SK-N-SH treated with all-trans-retinoic acid at 6 μM for 48 hours (cell line): Measurements from ENCODE around the gene SERPINB1.
A peak's percentile ranks its signal among the peaks of the same experiment; 100 is the strongest.

ENCODE experiments used
- ATAC-seq: fragments of 200-7000 bp; cut with Tn5 transposase; 3 replicates; pipeline ENCODE4 v1.9.1; 2020; ENCODE audit warnings: mild to moderate bottlenecking, moderate library complexity
- ARNTL ChIP-seq: fragments of 450-650 bp; formaldehyde crosslinking; IDR thresholded peaks from 2 replicates; pipeline ENCODE4 v1.5.0; 2020; ENCODE audit warnings: low read depth, mild to moderate bottlenecking, moderate library complexity, borderline replicate concordance
- BACH2 ChIP-seq: fragments of 250-450 bp; sonication (Bioruptor Pico); IDR thresholded peaks from 2 replicates; pipeline ENCODE4 v1.9.0; 2021; ENCODE audit warnings: mild to moderate bottlenecking, borderline replicate concordance
- CREB5 ChIP-seq: fragments of 250-450 bp; sonication (Bioruptor Pico); IDR thresholded peaks from 2 replicates; pipeline ENCODE4 v1.5.1; 2020; ENCODE audit warnings: low read depth, mild to moderate bottlenecking, moderate library complexity
- CSDC2 ChIP-seq: fragments of 250-450 bp; sonication (Bioruptor Pico); IDR thresholded peaks from 2 replicates; pipeline ENCODE4 v1.5.0; 2020; ENCODE audit warnings: mild to moderate bottlenecking, moderate library complexity
- CSRNP3 ChIP-seq: fragments of 250-450 bp; sonication (Bioruptor Pico); IDR thresholded peaks from 2 replicates; pipeline ENCODE4 v1.5.1; 2021; ENCODE audit warnings: mild to moderate bottlenecking, moderate library complexity
- ESRRG ChIP-seq: fragments of 250-450 bp; sonication (Bioruptor Pico); IDR thresholded peaks from 2 replicates; pipeline ENCODE4 v1.6.1; 2021; ENCODE audit warnings: mild to moderate bottlenecking
- ISL1 ChIP-seq: fragments of 250-450 bp; sonication (Bioruptor Pico); IDR thresholded peaks from 2 replicates; pipeline ENCODE4 v2.1.2; 2022; ENCODE audit warnings: mild to moderate bottlenecking, moderate library complexity
- OSR1 ChIP-seq: fragments of 250-450 bp; sonication (Bioruptor Pico); IDR thresholded peaks from 2 replicates; pipeline ENCODE4 v1.8.0; 2022; ENCODE audit warnings: moderate library complexity, mild to moderate bottlenecking, inconsistent platforms
- PATZ1 ChIP-seq: fragments of 250-450 bp; sonication (Bioruptor Pico); IDR thresholded peaks from 2 replicates; pipeline ENCODE4 v1.8.0; 2020; ENCODE audit warnings: mild to moderate bottlenecking, moderate library complexity, borderline replicate concordance
- POU6F1 ChIP-seq: fragments of 250-450 bp; sonication (Bioruptor Pico); IDR thresholded peaks from 2 replicates; pipeline ENCODE4 v1.8.0; 2021; ENCODE audit warnings: low read depth, mild to moderate bottlenecking, moderate library complexity, borderline replicate concordance
- PPARA ChIP-seq: fragments of 250-450 bp; sonication (Bioruptor Pico); IDR thresholded peaks from 2 replicates; pipeline ENCODE4 v1.5.0; 2020; ENCODE audit warnings: mild to moderate bottlenecking, borderline replicate concordance
- RARB ChIP-seq: fragments of 250-450 bp; sonication (Bioruptor Pico); IDR thresholded peaks from 2 replicates; pipeline ENCODE4 v1.8.0; 2021; ENCODE audit warnings: mild to moderate bottlenecking, moderate library complexity
- SNAI2 ChIP-seq: fragments of 250-450 bp; sonication (Bioruptor Pico); IDR thresholded peaks from 2 replicates; pipeline ENCODE4 v1.5.0; 2020; ENCODE audit warnings: mild to moderate bottlenecking, moderate library complexity
- TCF4 ChIP-seq: fragments of 250-450 bp; sonication (Bioruptor Pico); IDR thresholded peaks from 2 replicates; pipeline ENCODE4 v1.8.0; 2021; ENCODE audit warnings: mild to moderate bottlenecking, moderate library complexity, borderline replicate concordance
- TOX ChIP-seq: fragments of 250-450 bp; sonication (Bioruptor Pico); IDR thresholded peaks from 2 replicates; pipeline ENCODE4 v1.8.0; 2021; ENCODE audit warnings: mild to moderate bottlenecking, moderate library complexity, borderline replicate concordance
- TSHZ2 ChIP-seq: fragments of 250-450 bp; sonication (Bioruptor Pico); IDR thresholded peaks from 2 replicates; pipeline ENCODE4 v1.5.0; 2020; ENCODE audit warnings: mild to moderate bottlenecking, moderate library complexity
- ZC3H10 ChIP-seq: fragments of 250-450 bp; sonication (Bioruptor Pico); IDR thresholded peaks from 2 replicates; pipeline ENCODE4 v1.5.1; 2021; ENCODE audit warnings: mild to moderate bottlenecking, moderate library complexity
- ZFP3 ChIP-seq: fragments of 250-450 bp; sonication (Bioruptor Pico); IDR thresholded peaks from 2 replicates; pipeline ENCODE4 v1.5.0; 2020; ENCODE audit warnings: mild to moderate bottlenecking, moderate library complexity
- ZFP30 ChIP-seq: fragments of 450-650 bp; formaldehyde crosslinking; IDR thresholded peaks from 2 replicates; pipeline ENCODE4 v1.5.0; 2022; ENCODE audit warnings: mild to moderate bottlenecking, moderate library complexity
- ZNF565 ChIP-seq: fragments of 450-650 bp; formaldehyde crosslinking; conservative IDR thresholded peaks from 2 replicates; pipeline ENCODE4 v1.5.0; 2020; ENCODE audit warnings: low read depth, mild to moderate bottlenecking, moderate library complexity
- ZNF70 ChIP-seq: fragments of 450-650 bp; formaldehyde crosslinking; IDR thresholded peaks from 2 replicates; pipeline ENCODE4 v1.5.0; 2020; ENCODE audit warnings: mild to moderate bottlenecking, moderate library complexity
- ZNF8 ChIP-seq: fragments of 450-650 bp; formaldehyde crosslinking; IDR thresholded peaks from 2 replicates; pipeline ENCODE4 v1.5.0; 2020; ENCODE audit warnings: mild to moderate bottlenecking, moderate library complexity

Gene SERPINB1

GRCh38 chr6:2790588-2791449 lies 50.8 kb downstream of the SERPINB1 start:
- ATAC-seq = peak; percentile 91
- TF ChIP-seq ARNTL (CRISPR knock-in tag) (no peak), ESRRG (CRISPR knock-in tag) (no peak), ISL1 (CRISPR knock-in tag) (no peak), PPARA (no peak), OSR1 (CRISPR knock-in tag) (no peak), CSRNP3 (CRISPR knock-in tag) (no peak), ZNF8 (CRISPR knock-in tag) (no peak), ZNF70 (CRISPR knock-in tag) (no peak), BACH2 (CRISPR knock-in tag) (no peak), ZNF565 (CRISPR knock-in tag) (no peak), POU6F1 (CRISPR knock-in tag) (no peak), SNAI2 (CRISPR knock-in tag) (no peak), RARB (no peak), TOX (CRISPR knock-in tag) (no peak), ZFP30 (CRISPR knock-in tag) (no peak), TSHZ2 (CRISPR knock-in tag) (no peak), CSDC2 (CRISPR knock-in tag) (no peak), ZFP3 (CRISPR knock-in tag) (no peak), ZC3H10 (no peak), PATZ1 (no peak)

- no peak for TF ChIP-seq ZNF565 (CRISPR knock-in tag)
- TF ChIP-seq ZNF70 (CRISPR knock-in tag) = no peak
- no peak for TF ChIP-seq TCF4 (CRISPR knock-in tag)
- no peak for TF ChIP-seq ZNF8 (CRISPR knock-in tag)
- no peak for TF ChIP-seq ZFP30 (CRISPR knock-in tag)
- no peak for TF ChIP-seq SNAI2 (CRISPR knock-in tag)
- TF ChIP-seq ZFP3 (CRISPR knock-in tag) = no peak
- TF ChIP-seq CSRNP3 (CRISPR knock-in tag) = no peak
- TF ChIP-seq BACH2 (CRISPR knock-in tag) = no peak
- TF ChIP-seq ARNTL (CRISPR knock-in tag) = no peak
- no peak for TF ChIP-seq CREB5 (CRISPR knock-in tag)
- TF ChIP-seq ZC3H10 = no peak
- ATAC-seq = no peak
Measured at GRCh38 chr6:2786269-2786668, 55.4 kb downstream of the SERPINB1 start.
